HepG2 (cell line): ENCODE measurements around the gene RDH8. TPM values are rescaled to one million over a fixed set of nuclear protein-coding genes. Genes with fewer than 3 reads are reported as not detected.

Experiments used
- ARNTL ChIP-seq: sonication (generic); formaldehyde crosslinking; IDR thresholded peaks from 2 replicates; pipeline ENCODE4 v1.4.0; 2020; ENCODE audit warnings: mild to moderate bottlenecking, missing genetic modification reagents
- BRF2 ChIP-seq: sonication (generic); formaldehyde crosslinking; IDR thresholded peaks from 2 replicates; pipeline ENCODE4 v1.8.1; 2022; ENCODE audit warnings: mild to moderate bottlenecking, missing genetic modification reagents
- ELK4 ChIP-seq: sonication (generic); formaldehyde crosslinking; IDR thresholded peaks from 2 replicates; pipeline ENCODE4 v1.9.0; 2021; ENCODE audit warnings: missing genetic modification reagents, borderline replicate concordance
- PRDM10 ChIP-seq: sonication (generic); formaldehyde crosslinking; IDR thresholded peaks from 2 replicates; pipeline ENCODE4 v1.4.0; 2020; ENCODE audit warnings: low read depth, missing genetic modification reagents
- ZNF34 ChIP-seq: sonication (generic); formaldehyde crosslinking; IDR thresholded peaks from 2 replicates; pipeline ENCODE4 v1.4.0; 2020; ENCODE audit warnings: mild to moderate bottlenecking, missing genetic modification reagents, borderline replicate concordance
- ZNF788 ChIP-seq: sonication (generic); formaldehyde crosslinking; IDR thresholded peaks from 2 replicates; pipeline ENCODE4 v1.5.0; 2020; ENCODE audit warnings: mild to moderate bottlenecking, missing genetic modification reagents, borderline replicate concordance
- ZNF878 ChIP-seq: sonication (generic); formaldehyde crosslinking; IDR thresholded peaks from 2 replicates; pipeline ENCODE4 v1.8.1; 2023; ENCODE audit warnings: mild to moderate bottlenecking, missing genetic modification reagents, moderate library complexity
- polyA plus RNA-seq, 8 experiments: library from polyadenylated mRNA; depleted of rRNA in 3 of 8; stranded (reverse) in 7 of 8; unstranded in 1 of 8; fragments of >200 nt; fragmentation: Illumina TruSeq in 4 of 8; extraction: Trizol in 4 of 8; gene quantifications; 2 replicates each; pipeline versions ENCODE4 v1.2.1 to v1.2.3, GENCODE V29; 2011 to 2016; ENCODE audit warnings: low read depth in 4 of 8, missing spikeins in 1 of 8, mixed read lengths in 1 of 8; ENCODE audit not compliant: insufficient read depth in 1 of 8
- total RNA-seq, 5 experiments: library from RNA; depleted of rRNA; stranded (reverse); fragments of >200 nt; fragmentation: Illumina TruSeq; extraction: Trizol; gene quantifications; 2 replicates each; pipeline ENCODE4 v1.2.3, GENCODE V29; 2016; ENCODE audit warnings: low read depth in 1 of 5

RDH8 gene
- total and polyA plus RNA-seq, 2 of the 13 experiments (the other 11 are each of a cell fraction or from before 2014, with no cell fraction given), result not detected

- TF ChIP-seq ZNF788 (CRISPR knock-in tag), result no peak
- TF ChIP-seq ELK4 (CRISPR knock-in tag), result no peak
- no peak for TF ChIP-seq ARNTL
- no peak for TF ChIP-seq ZNF878 (CRISPR knock-in tag)
- no peak for TF ChIP-seq ZNF34 (CRISPR knock-in tag)
- no peak for TF ChIP-seq PRDM10 (CRISPR knock-in tag)
- TF ChIP-seq BRF2, result no peak
Observed at GRCh38 chr19:10037809-10038208, 24.5 kb downstream of the RDH8 start (continued).
